ENCODE data around the gene CLDN25. TPM values are rescaled to one million over a fixed set of nuclear protein-coding genes. Genes with fewer than 3 reads are reported as not detected.

CLDN25 gene
- total and polyA plus RNA-seq, 2 of the 13 experiments (the other 11 are each of a cell fraction or from before 2014, with no cell fraction given): not detected

DNA sequence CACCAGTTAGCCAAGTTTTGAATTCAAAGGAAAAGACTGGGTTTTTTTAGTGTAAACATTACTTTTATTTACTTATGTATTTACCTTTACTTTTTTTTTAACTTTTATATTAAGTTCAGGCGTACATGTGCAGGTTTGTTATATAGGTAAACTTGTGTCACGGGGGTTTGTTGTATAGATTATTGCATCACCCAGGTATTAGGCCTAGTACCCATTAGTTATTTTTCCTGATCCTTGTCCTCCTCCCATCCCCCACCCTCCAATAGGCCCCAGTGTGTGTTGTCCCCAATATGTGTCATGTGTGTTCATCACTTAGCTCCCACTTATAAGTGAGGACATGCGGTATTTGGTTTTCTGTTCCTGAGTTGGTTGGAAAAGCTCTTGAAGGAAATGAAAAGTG, 26.7 kb upstream of the CLDN25 start:
- H3K79me2 ChIP-seq (ENCODE audit: insufficient read depth, low read length): no peaks in the 10 kb centered on the region
- no peaks in the 10 kb centered on the region for H3K27me3 ChIP-seq (ENCODE audit: control insufficient read depth in 1 of 2, insufficient read depth in 2 of 2, low read length in 2 of 2)
- H3K4me2 ChIP-seq (ENCODE audit: low read depth, low read length): no peak overlapping the region
- no TSS peak for BruUV-seq (replicated peaks)
- intact Hi-C loops (cut with micrococcal nuclease; ENCODE audit: unreplicated experiment) (no loop called here), in situ Hi-C loops (cut with HindIII; ENCODE audit: extremely low pct_ligation_motif_present, low pct_unique_long_range_greater_than_20kb) (no loop called here)
- no peak overlapping the region for H3K9ac ChIP-seq (ENCODE audit: insufficient read depth, low read depth, low read length)
- no peaks in the 10 kb centered on the region for H3K4me1 ChIP-seq (ENCODE audit: insufficient read depth, low read length)
- H3K36me3 ChIP-seq (replicated peaks in 1 of 2; ENCODE audit: control insufficient read depth in 1 of 2, insufficient read depth in 2 of 2, low read length in 2 of 2): peaks cover 4 to 38% of the 10 kb centered on the region in 2 experiments
- H4K20me1 ChIP-seq (ENCODE audit: insufficient read depth, low read length): no peaks in the 10 kb centered on the region
- no peak overlapping the region for H2AFZ ChIP-seq (ENCODE audit: low read length)
- POLR2A ChIA-PET: no interaction called here
- CTCF ChIA-PET (ENCODE audit: low intra/inter-chr PET ratio, low total read pairs): no interaction called here
- H3K27ac ChIP-seq (ENCODE audit: extremely low read length, insufficient read depth, low read length): no peak overlapping the region
- DNase-seq (ENCODE audit: low spot score) (no peak), ATAC-seq (no peak), FAIRE-seq (no peak)
- no peaks in the 10 kb centered on the region for H3K9me3 ChIP-seq (ENCODE audit: low read length)
- WGBS (ENCODE audit: low lambda C conversion rate): 97% methylated on average over 3 of the region's 3 CpGs
- H3K4me3 ChIP-seq (replicated peaks in 1 of 3; ENCODE audit: insufficient read depth in 1 of 3, low read depth in 2 of 3, low read length in 3 of 3): no peak overlapping the region
- TF ChIP-seq, protein P1, sequence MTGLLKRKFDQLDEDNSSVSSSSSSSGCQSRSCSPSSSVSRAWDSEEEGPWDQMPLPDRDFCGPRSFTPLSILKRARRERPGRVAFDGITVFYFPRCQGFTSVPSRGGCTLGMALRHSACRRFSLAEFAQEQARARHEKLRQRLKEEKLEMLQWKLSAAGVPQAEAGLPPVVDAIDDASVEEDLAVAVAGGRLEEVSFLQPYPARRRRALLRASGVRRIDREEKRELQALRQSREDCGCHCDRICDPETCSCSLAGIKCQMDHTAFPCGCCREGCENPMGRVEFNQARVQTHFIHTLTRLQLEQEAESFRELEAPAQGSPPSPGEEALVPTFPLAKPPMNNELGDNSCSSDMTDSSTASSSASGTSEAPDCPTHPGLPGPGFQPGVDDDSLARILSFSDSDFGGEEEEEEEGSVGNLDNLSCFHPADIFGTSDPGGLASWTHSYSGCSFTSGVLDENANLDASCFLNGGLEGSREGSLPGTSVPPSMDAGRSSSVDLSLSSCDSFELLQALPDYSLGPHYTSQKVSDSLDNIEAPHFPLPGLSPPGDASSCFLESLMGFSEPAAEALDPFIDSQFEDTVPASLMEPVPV (CRISPR knock-in tag; IDR thresholded peaks at IDR 0.05): no peak
- TF ChIP-seq ZKSCAN1 (IDR thresholded peaks at IDR 0.05; ENCODE audit: low read length) (no peak), TAF1 (CRISPR knock-in tag; IDR thresholded peaks at IDR 0.05) (no peak), ZSCAN30 (CRISPR knock-in tag; IDR thresholded peaks at IDR 0.05) (no peak), IRX3 (CRISPR knock-in tag; IDR thresholded peaks at IDR 0.05; ENCODE audit: borderline replicate concordance, low read depth) (no peak), ZNF12 (CRISPR knock-in tag; IDR thresholded peaks at IDR 0.05) (no peak), PRMT3 (CRISPR knock-in tag; IDR thresholded peaks at IDR 0.05; ENCODE audit: borderline replicate concordance, low read depth) (no peak), KAT8 (CRISPR knock-in tag; IDR thresholded peaks at IDR 0.05) (no peak)
- TF ChIP-seq, protein P2, sequence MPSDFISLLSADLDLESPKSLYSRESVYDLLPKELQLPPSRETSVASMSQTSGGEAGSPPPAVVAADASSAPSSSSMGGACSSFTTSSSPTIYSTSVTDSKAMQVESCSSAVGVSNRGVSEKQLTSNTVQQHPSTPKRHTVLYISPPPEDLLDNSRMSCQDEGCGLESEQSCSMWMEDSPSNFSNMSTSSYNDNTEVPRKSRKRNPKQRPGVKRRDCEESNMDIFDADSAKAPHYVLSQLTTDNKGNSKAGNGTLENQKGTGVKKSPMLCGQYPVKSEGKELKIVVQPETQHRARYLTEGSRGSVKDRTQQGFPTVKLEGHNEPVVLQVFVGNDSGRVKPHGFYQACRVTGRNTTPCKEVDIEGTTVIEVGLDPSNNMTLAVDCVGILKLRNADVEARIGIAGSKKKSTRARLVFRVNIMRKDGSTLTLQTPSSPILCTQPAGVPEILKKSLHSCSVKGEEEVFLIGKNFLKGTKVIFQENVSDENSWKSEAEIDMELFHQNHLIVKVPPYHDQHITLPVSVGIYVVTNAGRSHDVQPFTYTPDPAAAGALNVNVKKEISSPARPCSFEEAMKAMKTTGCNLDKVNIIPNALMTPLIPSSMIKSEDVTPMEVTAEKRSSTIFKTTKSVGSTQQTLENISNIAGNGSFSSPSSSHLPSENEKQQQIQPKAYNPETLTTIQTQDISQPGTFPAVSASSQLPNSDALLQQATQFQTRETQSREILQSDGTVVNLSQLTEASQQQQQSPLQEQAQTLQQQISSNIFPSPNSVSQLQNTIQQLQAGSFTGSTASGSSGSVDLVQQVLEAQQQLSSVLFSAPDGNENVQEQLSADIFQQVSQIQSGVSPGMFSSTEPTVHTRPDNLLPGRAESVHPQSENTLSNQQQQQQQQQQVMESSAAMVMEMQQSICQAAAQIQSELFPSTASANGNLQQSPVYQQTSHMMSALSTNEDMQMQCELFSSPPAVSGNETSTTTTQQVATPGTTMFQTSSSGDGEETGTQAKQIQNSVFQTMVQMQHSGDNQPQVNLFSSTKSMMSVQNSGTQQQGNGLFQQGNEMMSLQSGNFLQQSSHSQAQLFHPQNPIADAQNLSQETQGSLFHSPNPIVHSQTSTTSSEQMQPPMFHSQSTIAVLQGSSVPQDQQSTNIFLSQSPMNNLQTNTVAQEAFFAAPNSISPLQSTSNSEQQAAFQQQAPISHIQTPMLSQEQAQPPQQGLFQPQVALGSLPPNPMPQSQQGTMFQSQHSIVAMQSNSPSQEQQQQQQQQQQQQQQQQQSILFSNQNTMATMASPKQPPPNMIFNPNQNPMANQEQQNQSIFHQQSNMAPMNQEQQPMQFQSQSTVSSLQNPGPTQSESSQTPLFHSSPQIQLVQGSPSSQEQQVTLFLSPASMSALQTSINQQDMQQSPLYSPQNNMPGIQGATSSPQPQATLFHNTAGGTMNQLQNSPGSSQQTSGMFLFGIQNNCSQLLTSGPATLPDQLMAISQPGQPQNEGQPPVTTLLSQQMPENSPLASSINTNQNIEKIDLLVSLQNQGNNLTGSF (CRISPR knock-in tag; IDR thresholded peaks at IDR 0.05): no peak
- TF ChIP-seq, protein P3, sequence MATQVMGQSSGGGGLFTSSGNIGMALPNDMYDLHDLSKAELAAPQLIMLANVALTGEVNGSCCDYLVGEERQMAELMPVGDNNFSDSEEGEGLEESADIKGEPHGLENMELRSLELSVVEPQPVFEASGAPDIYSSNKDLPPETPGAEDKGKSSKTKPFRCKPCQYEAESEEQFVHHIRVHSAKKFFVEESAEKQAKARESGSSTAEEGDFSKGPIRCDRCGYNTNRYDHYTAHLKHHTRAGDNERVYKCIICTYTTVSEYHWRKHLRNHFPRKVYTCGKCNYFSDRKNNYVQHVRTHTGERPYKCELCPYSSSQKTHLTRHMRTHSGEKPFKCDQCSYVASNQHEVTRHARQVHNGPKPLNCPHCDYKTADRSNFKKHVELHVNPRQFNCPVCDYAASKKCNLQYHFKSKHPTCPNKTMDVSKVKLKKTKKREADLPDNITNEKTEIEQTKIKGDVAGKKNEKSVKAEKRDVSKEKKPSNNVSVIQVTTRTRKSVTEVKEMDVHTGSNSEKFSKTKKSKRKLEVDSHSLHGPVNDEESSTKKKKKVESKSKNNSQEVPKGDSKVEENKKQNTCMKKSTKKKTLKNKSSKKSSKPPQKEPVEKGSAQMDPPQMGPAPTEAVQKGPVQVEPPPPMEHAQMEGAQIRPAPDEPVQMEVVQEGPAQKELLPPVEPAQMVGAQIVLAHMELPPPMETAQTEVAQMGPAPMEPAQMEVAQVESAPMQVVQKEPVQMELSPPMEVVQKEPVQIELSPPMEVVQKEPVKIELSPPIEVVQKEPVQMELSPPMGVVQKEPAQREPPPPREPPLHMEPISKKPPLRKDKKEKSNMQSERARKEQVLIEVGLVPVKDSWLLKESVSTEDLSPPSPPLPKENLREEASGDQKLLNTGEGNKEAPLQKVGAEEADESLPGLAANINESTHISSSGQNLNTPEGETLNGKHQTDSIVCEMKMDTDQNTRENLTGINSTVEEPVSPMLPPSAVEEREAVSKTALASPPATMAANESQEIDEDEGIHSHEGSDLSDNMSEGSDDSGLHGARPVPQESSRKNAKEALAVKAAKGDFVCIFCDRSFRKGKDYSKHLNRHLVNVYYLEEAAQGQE (IDR thresholded peaks at IDR 0.05; ENCODE audit: borderline replicate concordance in 1 of 2, low read depth in 1 of 2, low read length in 2 of 2): no peak
- TF ChIP-seq, protein P4, sequence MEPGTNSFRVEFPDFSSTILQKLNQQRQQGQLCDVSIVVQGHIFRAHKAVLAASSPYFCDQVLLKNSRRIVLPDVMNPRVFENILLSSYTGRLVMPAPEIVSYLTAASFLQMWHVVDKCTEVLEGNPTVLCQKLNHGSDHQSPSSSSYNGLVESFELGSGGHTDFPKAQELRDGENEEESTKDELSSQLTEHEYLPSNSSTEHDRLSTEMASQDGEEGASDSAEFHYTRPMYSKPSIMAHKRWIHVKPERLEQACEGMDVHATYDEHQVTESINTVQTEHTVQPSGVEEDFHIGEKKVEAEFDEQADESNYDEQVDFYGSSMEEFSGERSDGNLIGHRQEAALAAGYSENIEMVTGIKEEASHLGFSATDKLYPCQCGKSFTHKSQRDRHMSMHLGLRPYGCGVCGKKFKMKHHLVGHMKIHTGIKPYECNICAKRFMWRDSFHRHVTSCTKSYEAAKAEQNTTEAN (CRISPR knock-in tag; conservative IDR thresholded peaks at IDR 0.05): no peak
